BJ (cell line): Measurements from ENCODE around the gene RNU5B-1. TPM values are rescaled to one million over a fixed set of nuclear protein-coding genes. Genes with fewer than 3 reads are reported as not detected.

Experiments used
- CTCF ChIA-PET: fragments of 350-600 bp; formaldehyde crosslinking; extraction: SDS; loops from one replicate; lab custom pipeline; 2021; ENCODE audit warnings: antibody characterized with exemption, inconsistent platforms; lab: Yijun Ruan, JAX
- POLR2A ChIA-PET: fragments of 300-600 bp; sonication (Branson Sonifier 250); formaldehyde crosslinking; extraction: SDS; loops from one replicate; lab custom pipeline; 2021; ENCODE audit warnings: antibody characterized with exemption; lab: Charles Lee
- DNase-seq: peaks from one replicate; pipeline ENCODE4 v3.0.0-alpha.2; 2011; ENCODE audit warnings: low read depth
- H3K27me3 ChIP-seq: 2 replicates; pipeline ENCODE4 v1.6.0; 2011; ENCODE audit warnings: low read length; ENCODE audit not compliant: control insufficient read depth, insufficient read depth
- H3K36me3 ChIP-seq: 2 replicates; pipeline ENCODE4 v1.5.1; 2011; ENCODE audit warnings: low read length; ENCODE audit not compliant: control insufficient read depth, insufficient read depth
- H3K4me3 ChIP-seq: 2 replicates; pipeline ENCODE4 v1.5.1; 2011; ENCODE audit warnings: low read depth, mild to moderate bottlenecking, control low read depth, low read length
- polyA plus RNA-seq: library from polyadenylated mRNA; depleted of rRNA; stranded (reverse); fragments of >200 nt; gene quantifications from 2 replicates; pipeline ENCODE4 v1.2.3, GENCODE V29; 2011
- TF ChIP-seq, protein P1 (sequence below): IDR thresholded peaks from 2 replicates; pipeline ENCODE4 v1.5.1; 2011; ENCODE audit warnings: low read depth, mild to moderate bottlenecking, control low read depth, inconsistent platforms, low read length, moderate library complexity; ENCODE audit not compliant: insufficient read depth

RNU5B-1 gene
- polyA plus RNA-seq, 1 experiment, result not detected

DNA sequence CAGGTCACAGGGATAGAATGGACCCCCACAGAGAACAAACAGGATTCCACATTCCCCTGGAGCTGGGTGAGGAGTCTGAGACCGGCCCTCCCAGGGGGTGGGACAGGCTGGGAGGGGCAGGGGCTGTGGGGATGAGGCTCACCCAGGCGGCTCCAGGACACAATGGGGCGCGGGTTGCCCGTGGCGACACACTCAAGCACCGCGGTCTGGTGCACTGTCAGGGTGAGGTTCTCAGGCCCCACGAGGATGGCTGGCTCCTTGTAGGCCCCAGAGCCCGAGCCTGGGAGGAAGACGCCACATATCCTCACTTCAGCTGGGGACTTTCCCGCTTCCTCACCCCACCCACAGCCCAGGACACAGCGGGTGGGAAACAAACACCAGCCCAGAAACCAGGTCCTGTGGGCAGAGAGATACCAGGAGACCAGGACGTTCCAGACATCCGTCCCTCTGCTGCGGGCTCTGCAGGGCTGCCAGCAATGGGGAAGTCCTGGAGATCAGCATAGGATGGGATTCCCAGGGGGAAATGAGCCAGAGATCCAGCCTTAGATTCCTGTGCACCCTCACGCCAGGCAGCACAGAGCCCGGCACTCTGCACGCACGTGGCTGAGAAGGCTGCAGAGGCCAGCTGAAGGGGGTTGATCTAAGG, 30.2 kb downstream of the RNU5B-1 start:
- Histone ChIP-seq H3K27me3 (peaks cover 18% of the 10 kb centered on the region), H3K36me3 (no peaks in the 10 kb centered on the region), H3K4me3 (no peak overlapping the region)
- ChIA-PET CTCF (no interaction called here), POLR2A (no interaction called here)
- DNase-seq, result no peak
- TF ChIP-seq, protein P1, sequence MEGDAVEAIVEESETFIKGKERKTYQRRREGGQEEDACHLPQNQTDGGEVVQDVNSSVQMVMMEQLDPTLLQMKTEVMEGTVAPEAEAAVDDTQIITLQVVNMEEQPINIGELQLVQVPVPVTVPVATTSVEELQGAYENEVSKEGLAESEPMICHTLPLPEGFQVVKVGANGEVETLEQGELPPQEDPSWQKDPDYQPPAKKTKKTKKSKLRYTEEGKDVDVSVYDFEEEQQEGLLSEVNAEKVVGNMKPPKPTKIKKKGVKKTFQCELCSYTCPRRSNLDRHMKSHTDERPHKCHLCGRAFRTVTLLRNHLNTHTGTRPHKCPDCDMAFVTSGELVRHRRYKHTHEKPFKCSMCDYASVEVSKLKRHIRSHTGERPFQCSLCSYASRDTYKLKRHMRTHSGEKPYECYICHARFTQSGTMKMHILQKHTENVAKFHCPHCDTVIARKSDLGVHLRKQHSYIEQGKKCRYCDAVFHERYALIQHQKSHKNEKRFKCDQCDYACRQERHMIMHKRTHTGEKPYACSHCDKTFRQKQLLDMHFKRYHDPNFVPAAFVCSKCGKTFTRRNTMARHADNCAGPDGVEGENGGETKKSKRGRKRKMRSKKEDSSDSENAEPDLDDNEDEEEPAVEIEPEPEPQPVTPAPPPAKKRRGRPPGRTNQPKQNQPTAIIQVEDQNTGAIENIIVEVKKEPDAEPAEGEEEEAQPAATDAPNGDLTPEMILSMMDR, result no peak

DNA sequence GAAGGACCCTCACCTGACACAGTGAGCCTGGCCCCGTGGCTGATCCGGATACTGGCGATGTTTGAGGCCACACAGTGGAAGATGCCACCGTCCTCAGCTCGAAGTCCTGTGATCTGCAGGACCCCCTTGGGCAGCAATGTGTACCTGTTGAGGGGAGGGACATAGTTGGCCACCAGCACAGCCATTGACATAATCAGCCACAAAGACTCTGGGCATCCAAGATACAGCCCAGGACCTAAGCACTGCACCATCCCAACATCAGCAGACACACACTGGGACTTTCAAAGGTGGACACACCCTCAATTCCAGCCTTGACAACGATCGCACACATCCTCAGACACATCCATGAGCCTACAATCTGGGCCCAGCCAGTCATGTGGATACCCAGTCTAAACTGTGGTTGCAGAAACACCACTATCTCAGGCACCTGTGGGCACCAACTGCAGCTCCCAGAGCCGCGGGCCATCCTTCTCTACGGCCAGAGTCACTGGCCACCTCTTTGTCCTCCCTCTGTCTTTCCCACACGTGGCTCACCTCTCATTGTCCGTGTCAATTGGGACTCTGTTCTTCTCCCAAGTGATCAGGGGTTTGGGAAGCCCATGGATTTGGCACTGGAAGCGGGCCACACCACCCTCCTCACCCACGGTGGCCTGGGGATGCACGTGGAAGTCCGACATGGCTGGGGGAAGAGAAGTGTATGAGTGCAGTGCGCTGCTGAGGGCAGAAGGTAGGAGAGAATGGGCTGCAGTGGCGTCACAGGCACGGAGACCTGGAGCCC, 31.0 kb downstream of the RNU5B-1 start:
- TF ChIP-seq, protein P1, result no peak
- no peak for DNase-seq
- H3K27me3 ChIP-seq, result peaks cover 20% of the 10 kb centered on the region
- ChIA-PET POLR2A (no interaction called here), CTCF (interaction anchor here (1.1 kb wide), 1 partner anchor 16 kb away, joined by 4 read pairs; no protein-coding TSS in a partner anchor)
- no peak overlapping the region for H3K4me3 ChIP-seq
- H3K36me3 ChIP-seq, result no peaks in the 10 kb centered on the region

DNA sequence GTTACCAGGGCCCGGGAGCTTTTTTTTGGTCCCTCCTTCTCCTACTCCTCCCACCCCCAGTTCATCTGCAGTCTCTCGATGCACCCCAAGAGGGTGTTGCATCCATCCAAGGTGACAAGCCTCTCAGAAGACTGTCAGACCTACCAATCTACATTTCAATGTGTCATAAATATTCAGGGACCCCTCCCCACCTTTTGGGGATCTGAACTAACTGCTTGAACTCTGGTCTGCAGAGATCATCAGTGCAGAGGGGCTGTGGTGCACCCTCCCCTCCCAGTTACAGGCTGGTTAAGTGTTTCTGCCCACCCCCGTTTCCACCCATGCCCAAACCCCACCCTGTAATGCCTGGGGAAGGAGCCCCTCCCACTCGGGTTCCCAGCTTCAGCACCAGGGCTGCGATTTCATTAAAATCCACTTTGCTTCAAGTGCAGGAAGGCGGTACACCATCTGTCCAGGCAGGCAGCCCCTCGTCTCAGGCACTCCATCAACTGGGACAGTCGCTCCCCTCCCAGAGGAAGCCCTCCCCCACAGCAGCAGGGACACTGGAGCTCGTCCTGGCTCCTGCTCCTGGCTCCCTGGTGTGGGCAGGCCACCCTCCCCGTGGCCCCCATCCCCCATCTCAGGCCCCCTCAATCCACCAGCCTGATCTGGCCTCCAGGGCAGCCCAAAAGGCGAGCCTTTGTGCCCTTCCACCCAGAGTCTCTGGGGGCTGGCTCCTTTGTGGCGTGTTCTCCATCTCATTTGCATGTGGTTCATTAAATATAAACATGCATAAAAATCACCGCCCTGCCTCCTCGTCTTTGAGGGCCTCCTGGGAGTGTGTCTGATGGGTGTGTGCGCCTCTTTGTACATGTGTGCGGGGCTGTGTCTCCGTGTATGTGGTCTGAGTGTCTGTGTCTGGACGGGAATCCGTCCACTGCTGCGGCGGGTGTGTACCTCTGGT, 32.3 kb downstream of the RNU5B-1 start:
- peaks cover 22% of the 10 kb centered on the region for H3K27me3 ChIP-seq
- DNase-seq, result no peak
- ChIA-PET POLR2A (no interaction called here), CTCF (interaction anchor here (1.1 to 2.3 kb wide), 3 partner anchors 18 to 50 kb away, joined by 4 to 7 read pairs (median 5); no protein-coding TSS in a partner anchor)
- H3K36me3 ChIP-seq, result no peaks in the 10 kb centered on the region
- TF ChIP-seq, protein P1, result no peak
- H3K4me3 ChIP-seq, result no peak overlapping the region

DNA sequence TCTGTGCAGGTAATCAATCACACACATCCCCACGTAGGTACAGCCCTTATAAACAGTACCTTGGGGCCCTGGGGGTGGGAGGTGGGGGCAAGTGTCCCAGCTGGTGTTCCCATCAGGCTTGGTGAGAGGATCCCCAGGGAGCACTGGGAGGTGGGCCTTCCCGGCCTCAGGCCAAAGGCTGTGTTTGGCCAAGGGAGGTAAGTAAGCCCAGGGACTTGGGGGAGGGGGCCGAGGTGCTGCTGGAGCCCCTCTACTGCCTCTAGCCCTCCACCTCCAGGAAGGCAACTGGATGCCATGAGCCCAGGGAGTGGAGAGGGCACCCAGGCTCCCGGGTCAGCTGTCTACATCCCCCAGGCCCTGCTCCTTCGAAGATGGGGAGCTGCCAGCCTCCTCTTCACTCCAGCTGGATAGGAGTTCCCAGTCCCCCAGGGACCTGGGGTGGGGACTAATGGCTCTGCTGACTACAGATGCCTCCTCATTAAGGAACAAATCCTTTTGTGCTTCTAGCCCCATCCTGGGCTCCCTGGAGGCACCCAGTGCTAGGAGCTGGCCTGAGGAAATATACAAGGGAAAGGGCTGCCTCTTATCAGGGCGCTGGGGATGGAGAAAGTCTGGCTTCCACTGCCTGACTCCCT, 33.1 kb downstream of the RNU5B-1 start:
- DNase-seq, result no peak
- TF ChIP-seq, protein P1, result no peak
- Histone ChIP-seq H3K36me3 (no peaks in the 10 kb centered on the region), H3K4me3 (no peak overlapping the region), H3K27me3 (peaks cover 24% of the 10 kb centered on the region)
- CTCF ChIA-PET, result interaction anchor here (1.3 to 2.3 kb wide), 2 partner anchors 36 to 49 kb away, joined by 5 to 7 read pairs; no protein-coding TSS in a partner anchor
- POLR2A ChIA-PET, result no interaction called here
